Right lobe of liver (tissue), 6 donors: ENCODE results near the gene TAMM41. TPM values are rescaled to one million over a fixed set of nuclear protein-coding genes. Genes with fewer than 3 reads are reported as not detected.
"Not testable (repeated sequence)": the region's sequence is repeated elsewhere in the genome, so short reads cannot be mapped to it uniquely, and the experiment has no call there.

Experiments used
- ATAC-seq, 4 donors: fragments of 200-7000 bp; cut with Tn5 transposase; one replicate each; pipeline ENCODE4 v1.9.1; 2020; ENCODE audit warnings: mild to moderate bottlenecking in 4 of 4, moderate library complexity in 4 of 4
- DNase-seq, 3 donors: peaks; one replicate each; pipeline ENCODE4 v3.0.0-alpha.2; 2020
- H3K27ac ChIP-seq, 3 donors: fragments of 200-600 bp; one replicate each; pipeline ENCODE4 v1.8.0; 2022
- H3K27me3 ChIP-seq, 2 donors: fragments of 200-600 bp; one replicate each; pipeline ENCODE4 v1.8.0; 2022
- H3K36me3 ChIP-seq, 4 donors: fragments of 200-600 bp; sonication (generic) in 1 of 4; one replicate each; pipeline versions ENCODE4 v1.5.1 to v1.8.0; 2017 to 2022; ENCODE audit warnings: control low read depth in 1 of 4
- H3K4me1 ChIP-seq, 4 donors: fragments of 200-600 bp; sonication (generic) in 1 of 4; one replicate each; pipeline versions ENCODE4 v1.5.1 to v1.8.0; 2017 to 2022; ENCODE audit warnings: control low read depth in 1 of 4
- H3K4me3 ChIP-seq, 3 donors: fragments of 200-600 bp; one replicate each; pipeline ENCODE4 v1.8.0; 2022
- H3K9me3 ChIP-seq, 4 donors: fragments of 200-600 bp; sonication (generic) in 1 of 4; one replicate each; pipeline versions ENCODE4 v1.5.1 to v1.8.0; 2017 to 2022; ENCODE audit warnings: control low read depth in 1 of 4
- CTCF ChIP-seq, 4 donors: fragments of 200-600 bp in 3 of 4; fragments of 450-650 bp in 1 of 4; IDR thresholded peaks; one replicate each; pipeline versions ENCODE4 v1.5.1 to v1.8.0; 2016 to 2022; ENCODE audit warnings: antibody characterized with exemption in 4 of 4, mild to moderate bottlenecking in 2 of 4
- POLR2A ChIP-seq: fragments of 450-650 bp; IDR thresholded peaks from one replicate; pipeline ENCODE4 v1.6.1; 2017; ENCODE audit warnings: antibody characterized with exemption, mild to moderate bottlenecking
- WGBS: methylation state at CpG from one replicate; pipeline ENCODE4 v1.1.6; 2018; ENCODE audit warnings: low coverage, low lambda C conversion rate; ENCODE audit not compliant: insufficient coverage; ENCODE audit errors: missing lambda C conversion rate; 5-methylcytosine and 5-hydroxymethylcytosine counted together
- intact Hi-C, 2 donors: fragments of 100-400 bp; cut with DNase I; formaldehyde crosslinking; loops; one replicate each; pipeline versions ENCODE4 v1.11.2 to v1.14.1; 2022
- total RNA-seq, 6 experiments: library from RNA; depleted of rRNA in 2 of 6; stranded (reverse); fragments of >200 nt in 2 of 6; fragmentation: NEBNext Ultra II Directional in 3 of 6; extraction: Animal tissue kit (Norgen Biotek cat#: 25700) in 3 of 6; gene quantifications; one replicate each; pipeline versions ENCODE4 v1.1.0 to v1.2.4, GENCODE V29; 2016 to 2023
- donor health status: DM: no; HTN: yes; CAD: no.
- donor health status: DM: no; HTN: no; CAD: no.
- donor health status: DM: no; HTN: no; CAD: no.
- donor health status: DM: no; HTN: yes; CAD: no.
- donor health status: DM: no; HTN: yes; CAD: no.

Gene TAMM41
- total RNA-seq, 6 experiments from 2014 or later: 4.5 to 8.3 (median 7.0) TPM

- TF ChIP-seq POLR2A: no peak
- no peak for TF ChIP-seq CTCF (IDR thresholded peaks at IDR 0.05)
- intact Hi-C loops: no loop called here
- no peak overlapping the region for H3K27ac ChIP-seq
- no peak overlapping the region for H3K4me3 ChIP-seq
- no peaks in the 10 kb centered on the region for H3K9me3 ChIP-seq
- DNase-seq: no peak
- H3K27me3 ChIP-seq: no peaks in the 10 kb centered on the region
- H3K36me3 ChIP-seq: no peaks in the 10 kb centered on the region
- no peak for ATAC-seq
- no peaks in the 10 kb centered on the region for H3K4me1 ChIP-seq
- 44% methylated on average over 2 of the region's 2 CpGs for WGBS
These were observed 86.7 kb downstream of the TAMM41 start for GRCh38 chr3:11759996-11760395.

GRCh38 chr3:11757929-11758328, 88.8 kb downstream of the TAMM41 start:
- no peak overlapping the region for H3K27ac ChIP-seq
- 76% methylated on average over 6 of the region's 6 CpGs for WGBS
- TF ChIP-seq POLR2A: no peak
- no peak for TF ChIP-seq CTCF (IDR thresholded peaks at IDR 0.05)
- H3K27me3 ChIP-seq: no peaks in the 10 kb centered on the region
- no peaks in the 10 kb centered on the region for H3K4me1 ChIP-seq
- no peak overlapping the region for H3K4me3 ChIP-seq
- ATAC-seq: no peak
- intact Hi-C loops: no loop called here
- H3K36me3 ChIP-seq: no peaks in the 10 kb centered on the region
- no peaks in the 10 kb centered on the region for H3K9me3 ChIP-seq
- DNase-seq: no peak

- TF ChIP-seq CTCF (IDR thresholded peaks at IDR 0.05) (no peak), POLR2A (no peak)
- Histone ChIP-seq H3K4me1 (no peaks in the 10 kb centered on the region), H3K36me3 (no peaks in the 10 kb centered on the region), H3K4me3 (no peak overlapping the region), H3K9me3 (no peaks in the 10 kb centered on the region), H3K27me3 (no peaks in the 10 kb centered on the region), H3K27ac (no peak overlapping the region)
- DNase-seq: no peak
- 88% methylated on average over 5 of the region's 9 CpGs for WGBS
- intact Hi-C loops: no loop called here
- ATAC-seq: no peak
These were observed 89.2 kb downstream of the TAMM41 start for GRCh38 chr3:11757441-11757875.

- DNase-seq (no peak), ATAC-seq (no peak)
- no peaks in the 10 kb centered on the region for H3K9me3 ChIP-seq
- no peak overlapping the region for H3K27ac ChIP-seq
- H3K27me3 ChIP-seq: no peaks in the 10 kb centered on the region
- WGBS: 83% methylated on average over 6 of the region's 12 CpGs
- H3K4me1 ChIP-seq: no peaks in the 10 kb centered on the region
- intact Hi-C loops: no loop called here
- no peak for TF ChIP-seq CTCF (IDR thresholded peaks at IDR 0.05)
- TF ChIP-seq POLR2A: no peak
- H3K4me3 ChIP-seq: no peak overlapping the region
- no peaks in the 10 kb centered on the region for H3K36me3 ChIP-seq
These were observed 91.4 kb downstream of the TAMM41 start for GRCh38 chr3:11755276-11755675.

- WGBS: 75% methylated on average over 4 of the region's 4 CpGs
- intact Hi-C loops, H3K27ac ChIP-seq, H3K36me3 ChIP-seq, DNase-seq, H3K9me3 ChIP-seq, ATAC-seq, H3K27me3 ChIP-seq, H3K4me1 ChIP-seq, H3K4me3 ChIP-seq: not testable (repeated sequence)
These were observed 94.4 kb downstream of the TAMM41 start for GRCh38 chr3:11752254-11752653.

GRCh38 chr3:11748306-11748705, 98.4 kb downstream of the TAMM41 start:
- intact Hi-C loops: not testable (repeated sequence)

More at GRCh38 chr3:11748306-11748705, 98.4 kb downstream of the TAMM41 start:
- H3K4me3 ChIP-seq, DNase-seq, ATAC-seq, H3K27ac ChIP-seq, H3K36me3 ChIP-seq, H3K4me1 ChIP-seq, H3K9me3 ChIP-seq, H3K27me3 ChIP-seq: not testable (repeated sequence)
- 64% methylated on average over 9 of the region's 9 CpGs for WGBS
